Liver (tissue), 9 donors: ENCODE data around the gene BCKDHB. TPM values are rescaled to one million over a fixed set of nuclear protein-coding genes. Genes with fewer than 3 reads are reported as not detected.

Experiments used
- DNase-seq: peaks from one replicate; pipeline ENCODE4 v3.0.0-alpha.2; 2017; ENCODE audit warnings: low spot score
- H3K27ac ChIP-seq, 2 donors: one replicate each; pipeline ENCODE4 v1.7.0; 2013; ENCODE audit warnings: inconsistent platforms in 2 of 2, low read length in 2 of 2, control low read depth in 1 of 2, low read depth in 1 of 2, mild to moderate bottlenecking in 1 of 2
- H3K27me3 ChIP-seq, 4 donors: one replicate each; pipeline versions ENCODE4 v1.6.1 to v1.7.0; 2013; ENCODE audit warnings: low read length in 3 of 4, inconsistent platforms in 1 of 4, mild to moderate bottlenecking in 1 of 4, moderate library complexity in 1 of 4; ENCODE audit not compliant: control insufficient read depth in 4 of 4, insufficient read depth in 4 of 4
- H3K36me3 ChIP-seq, 4 donors: one replicate each; pipeline versions ENCODE4 v1.6.1 to v1.7.0; 2013; ENCODE audit warnings: low read length in 3 of 4, mild to moderate bottlenecking in 3 of 4, low read depth in 1 of 4, moderate library complexity in 1 of 4; ENCODE audit not compliant: control insufficient read depth in 4 of 4, insufficient read depth in 3 of 4
- H3K4me1 ChIP-seq, 4 donors: one replicate each; pipeline versions ENCODE4 v1.6.1 to v1.7.0; 2013; ENCODE audit warnings: low read length in 3 of 4, mild to moderate bottlenecking in 3 of 4, moderate library complexity in 1 of 4; ENCODE audit not compliant: control insufficient read depth in 4 of 4, insufficient read depth in 4 of 4
- H3K4me3 ChIP-seq, 3 donors: one replicate each; pipeline versions ENCODE4 v1.6.1 to v1.7.0; 2013; ENCODE audit warnings: low read length in 3 of 3, control low read depth in 1 of 3, low read depth in 1 of 3, mild to moderate bottlenecking in 1 of 3
- H3K9ac ChIP-seq, 2 donors: one replicate each; pipeline ENCODE4 v1.7.0; 2013; ENCODE audit warnings: low read length in 2 of 2, mild to moderate bottlenecking in 2 of 2, moderate library complexity in 2 of 2, control low read depth in 1 of 2, low read depth in 1 of 2
- H3K9me3 ChIP-seq, 4 donors: one replicate each; pipeline versions ENCODE4 v1.6.1 to v1.7.0; 2013; ENCODE audit warnings: low read length in 3 of 4; ENCODE audit not compliant: control insufficient read depth in 4 of 4
- ATF3 ChIP-seq: IDR thresholded peaks from 2 replicates; pipeline ENCODE4 v1.6.1; 2016; ENCODE audit warnings: antibody characterized with exemption
- CTCF ChIP-seq: fragments of 150-350 bp; IDR thresholded peaks from 2 replicates; pipeline ENCODE4 v1.5.1; 2017; ENCODE audit warnings: improper control_type of control experiment, low read depth, low read length; ENCODE audit not compliant: missing input control
- EGR1 ChIP-seq, 2 donors: IDR thresholded peaks; 2 replicates each; pipeline ENCODE4 v1.6.1; 2016 to 2018; ENCODE audit warnings: antibody characterized with exemption in 2 of 2, low read depth in 2 of 2
- FOXA1 ChIP-seq: IDR thresholded peaks from 2 replicates; pipeline ENCODE4 v1.6.1; 2016; ENCODE audit warnings: antibody characterized with exemption
- FOXA2 ChIP-seq: IDR thresholded peaks from 2 replicates; pipeline ENCODE4 v1.6.1; 2016; ENCODE audit warnings: antibody characterized with exemption
- HNF4A ChIP-seq, 2 donors: conservative IDR thresholded peaks; 2 replicates each; pipeline ENCODE4 v1.6.1; 2016; ENCODE audit warnings: antibody characterized with exemption in 2 of 2, mild to moderate bottlenecking in 2 of 2
- HNF4G ChIP-seq: IDR thresholded peaks from 2 replicates; pipeline ENCODE4 v1.6.1; 2016; ENCODE audit warnings: antibody characterized with exemption
- JUND ChIP-seq, 2 donors: IDR thresholded peaks; 2 replicates each; pipeline ENCODE4 v1.6.1; 2016; ENCODE audit warnings: antibody characterized with exemption in 2 of 2
- MAX ChIP-seq: IDR thresholded peaks from 2 replicates; pipeline ENCODE4 v1.6.1; 2016; ENCODE audit warnings: antibody characterized with exemption
- NR2F2 ChIP-seq: IDR thresholded peaks from 2 replicates; pipeline ENCODE4 v1.6.1; 2016; ENCODE audit warnings: antibody characterized with exemption
- RAD21 ChIP-seq, 2 donors: IDR thresholded peaks; 2 replicates each; pipeline ENCODE4 v1.6.1; 2016; ENCODE audit warnings: antibody characterized with exemption in 2 of 2, mild to moderate bottlenecking in 2 of 2
- SP1 ChIP-seq: IDR thresholded peaks from 2 replicates; pipeline ENCODE4 v1.6.1; 2018; ENCODE audit warnings: antibody characterized with exemption, mild to moderate bottlenecking
- TAF1 ChIP-seq: conservative IDR thresholded peaks from 2 replicates; pipeline ENCODE4 v1.6.1; 2016; ENCODE audit warnings: antibody characterized with exemption, mild to moderate bottlenecking
- YY1 ChIP-seq: IDR thresholded peaks from 2 replicates; pipeline ENCODE4 v1.6.1; 2016; ENCODE audit warnings: antibody characterized with exemption, mild to moderate bottlenecking
- ZBTB33 ChIP-seq: IDR thresholded peaks from 2 replicates; pipeline ENCODE4 v1.6.1; 2016; ENCODE audit warnings: antibody characterized with exemption
- WGBS: extraction: QIAGEN DNeasy Blood & Tissue Kit; methylation state at CpG from one replicate; pipeline ENCODE4 v1.1.7; 2013; 5-methylcytosine and 5-hydroxymethylcytosine counted together
- polyA plus RNA-seq, 2 donors: library from polyadenylated mRNA; stranded (reverse) in 1 of 2; unstranded in 1 of 2; fragments of 200-250 nt in 1 of 2; fragments of >200 nt in 1 of 2; fragmentation: Nextera tagmentation in 1 of 2; extraction: Ambion mirVana in 1 of 2; gene quantifications; one replicate each; pipeline versions ENCODE4 v1.2.1 to v1.2.3, GENCODE V29; 2013 to 2015
- total RNA-seq, 2 donors: library from RNA; depleted of rRNA; stranded (reverse); fragments of >200 nt; gene quantifications; one replicate each; pipeline ENCODE4 v1.2.3, GENCODE V29; 2014
- donor health status: healthy.
- donor health status: healthy.
- donor health status: healthy.
- donor health status: healthy.
- donor health status: healthy.

The BCKDHB gene
- total and polyA plus RNA-seq, 4 donors: 13.0 to 74.8 (median 31.6) TPM

- H3K9me3 ChIP-seq: no peaks in the 10 kb centered on the region
- DNase-seq: no peak
- H3K36me3 ChIP-seq: no peaks in the 10 kb centered on the region
- H3K9ac ChIP-seq: no peak overlapping the region
- 85% methylated on average over 3 of the region's 3 CpGs for WGBS
- H3K27ac ChIP-seq: no peak overlapping the region
- no peaks in the 10 kb centered on the region for H3K27me3 ChIP-seq
- H3K4me1 ChIP-seq: peaks cover 0 to 5% (median 4%) of the 10 kb centered on the region in 4 donors
- no peak for TF ChIP-seq CTCF
- no peak for TF ChIP-seq YY1
- TF ChIP-seq HNF4A (conservative IDR thresholded peaks at IDR 0.05): no peak
- TF ChIP-seq TAF1: no peak
- no peak for TF ChIP-seq ZBTB33
- TF ChIP-seq MAX: no peak
- TF ChIP-seq RAD21 (IDR thresholded peaks at IDR 0.05): no peak
- no peak for TF ChIP-seq NR2F2
- TF ChIP-seq SP1: no peak
- TF ChIP-seq FOXA2: no peak
- no peak for TF ChIP-seq EGR1 (IDR thresholded peaks at IDR 0.05; ENCODE audit: low read depth in 2 of 2)
- no peak for TF ChIP-seq HNF4G
- no peak for TF ChIP-seq ATF3
- no peak for TF ChIP-seq FOXA1
- TF ChIP-seq JUND (IDR thresholded peaks at IDR 0.05): no peak
- no peak overlapping the region for H3K4me3 ChIP-seq
Measured at GRCh38 chr6:80330961-80331360, 224.5 kb downstream of the BCKDHB start.

- no peak for DNase-seq
- H3K4me1 ChIP-seq: peaks cover 0 to 5% (median 4%) of the 10 kb centered on the region in 4 donors
- no peaks in the 10 kb centered on the region for H3K36me3 ChIP-seq
- no peak for TF ChIP-seq FOXA1
- no peak for TF ChIP-seq RAD21 (IDR thresholded peaks at IDR 0.05)
- no peak for TF ChIP-seq HNF4A (conservative IDR thresholded peaks at IDR 0.05)
- TF ChIP-seq ZBTB33: no peak
- no peak overlapping the region for H3K9ac ChIP-seq
- no peaks in the 10 kb centered on the region for H3K27me3 ChIP-seq
- no peak overlapping the region for H3K4me3 ChIP-seq
- H3K9me3 ChIP-seq: no peaks in the 10 kb centered on the region
- no peak overlapping the region for H3K27ac ChIP-seq
- 95% methylated on average over 2 of the region's 2 CpGs for WGBS
Measured at GRCh38 chr6:80331522-80331921, 225.1 kb downstream of the BCKDHB start.
